ENCODE measurements around the gene CES4A.

DNA sequence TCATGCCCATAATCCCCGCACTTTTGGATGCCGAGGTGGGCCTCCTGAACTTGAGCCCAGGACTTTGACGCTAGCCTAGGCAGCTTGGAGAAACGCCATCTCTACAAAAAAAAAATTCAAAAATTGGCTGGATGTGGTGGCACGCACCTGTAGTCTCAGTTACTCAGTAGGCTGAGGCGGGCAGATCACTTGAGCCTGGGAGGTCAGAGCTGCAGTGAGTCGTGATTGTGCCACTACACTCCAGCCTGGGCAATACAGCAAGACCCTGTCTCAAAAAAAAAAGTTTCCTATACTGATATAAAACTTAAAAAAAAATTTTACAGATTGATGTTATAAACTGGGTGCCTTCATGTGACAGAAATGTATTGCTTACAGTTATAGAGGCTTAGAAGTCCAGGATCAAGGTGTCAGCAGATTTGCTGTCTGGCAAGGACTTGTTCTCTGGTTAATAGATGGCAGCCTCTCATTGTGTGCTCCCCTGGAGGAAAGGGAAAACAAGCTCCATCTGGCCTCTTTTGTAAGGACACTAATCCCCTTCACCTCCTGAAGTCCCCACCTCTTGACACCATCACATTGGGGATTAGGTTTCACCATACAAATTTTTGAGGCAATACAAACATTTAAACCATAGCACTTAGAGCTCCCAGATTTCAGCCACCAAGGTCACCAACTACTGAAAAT, 35.8 kb upstream of the CES4A start:
- TF ChIP-seq, protein P1, sequence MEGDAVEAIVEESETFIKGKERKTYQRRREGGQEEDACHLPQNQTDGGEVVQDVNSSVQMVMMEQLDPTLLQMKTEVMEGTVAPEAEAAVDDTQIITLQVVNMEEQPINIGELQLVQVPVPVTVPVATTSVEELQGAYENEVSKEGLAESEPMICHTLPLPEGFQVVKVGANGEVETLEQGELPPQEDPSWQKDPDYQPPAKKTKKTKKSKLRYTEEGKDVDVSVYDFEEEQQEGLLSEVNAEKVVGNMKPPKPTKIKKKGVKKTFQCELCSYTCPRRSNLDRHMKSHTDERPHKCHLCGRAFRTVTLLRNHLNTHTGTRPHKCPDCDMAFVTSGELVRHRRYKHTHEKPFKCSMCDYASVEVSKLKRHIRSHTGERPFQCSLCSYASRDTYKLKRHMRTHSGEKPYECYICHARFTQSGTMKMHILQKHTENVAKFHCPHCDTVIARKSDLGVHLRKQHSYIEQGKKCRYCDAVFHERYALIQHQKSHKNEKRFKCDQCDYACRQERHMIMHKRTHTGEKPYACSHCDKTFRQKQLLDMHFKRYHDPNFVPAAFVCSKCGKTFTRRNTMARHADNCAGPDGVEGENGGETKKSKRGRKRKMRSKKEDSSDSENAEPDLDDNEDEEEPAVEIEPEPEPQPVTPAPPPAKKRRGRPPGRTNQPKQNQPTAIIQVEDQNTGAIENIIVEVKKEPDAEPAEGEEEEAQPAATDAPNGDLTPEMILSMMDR (IDR thresholded peaks at IDR 0.05): no peak
- TF ChIP-seq POLR2AphosphoS5 (IDR thresholded peaks at IDR 0.05) (no peak), EP300 (IDR thresholded peaks at IDR 0.05) (no peak)
